ENCODE data around the gene KDR.

Gene KDR

GRCh38 chr4:55122235-55122634 is 3.2 kb downstream of the KDR start:
- no peak for DNase-seq

- DNase-seq: no peak
These were observed 4.1 kb downstream of the KDR start for GRCh38 chr4:55121246-55121645.

GRCh38 chr4:55118397-55118796 is 7.0 kb downstream of the KDR start:
- no peak for DNase-seq

GRCh38 chr4:55117511-55117910 is 7.9 kb downstream of the KDR start:
- no peak for DNase-seq

GRCh38 chr4:55116450-55116849 is 8.9 kb downstream of the KDR start:
- no peak for DNase-seq

- no peak for DNase-seq
These were observed 13.8 kb downstream of the KDR start for GRCh38 chr4:55111601-55112000.

- no peak for DNase-seq
These were observed 15.3 kb downstream of the KDR start for GRCh38 chr4:55110131-55110530.

GRCh38 chr4:55107054-55107453 is 18.3 kb downstream of the KDR start:
- DNase-seq: no peak

GRCh38 chr4:55103224-55103623 is 22.2 kb downstream of the KDR start:
- no peak for DNase-seq

GRCh38 chr4:55099816-55100215 is 25.6 kb downstream of the KDR start:
- no peak for DNase-seq

- no peak for DNase-seq
These were observed 26.8 kb downstream of the KDR start for GRCh38 chr4:55098456-55099204.

- DNase-seq: no peak
These were observed 28.8 kb downstream of the KDR start for GRCh38 chr4:55096619-55097018.

GRCh38 chr4:55096045-55096444 is 29.4 kb downstream of the KDR start:
- DNase-seq: no peak

GRCh38 chr4:55092504-55092903 is 32.9 kb downstream of the KDR start:
- no peak for DNase-seq

GRCh38 chr4:55089916-55090315 is 35.5 kb downstream of the KDR start:
- DNase-seq: no peak

- DNase-seq: no peak
These were observed 37.5 kb downstream of the KDR start for GRCh38 chr4:55087913-55088260.

GRCh38 chr4:55087009-55087912 is 38.1 kb downstream of the KDR start:
- DNase-seq: no peak

GRCh38 chr4:55086578-55086977 is 38.8 kb downstream of the KDR start:
- no peak for DNase-seq

GRCh38 chr4:55083735-55084134 is 41.7 kb downstream of the KDR start:
- no peak for DNase-seq

GRCh38 chr4:55082756-55083155 is 42.6 kb downstream of the KDR start:
- no peak for DNase-seq

- no peak for DNase-seq
These were observed 45.1 kb downstream of the KDR start for GRCh38 chr4:55080174-55080865.

- no peak for DNase-seq
These were observed 45.8 kb downstream of the KDR start for GRCh38 chr4:55079451-55080173.

GRCh38 chr4:55078987-55079386 is 46.4 kb downstream of the KDR start:
- DNase-seq: no peak
